T-helper 1 cell treated with Interleukin-12 subunit alpha and Interleukin-12 subunit beta and Interleukin-4 antibody, amounts not matched to agents 30 μg/mL and 1 μg/mL, for 36 hours (primary cell): ENCODE results near the gene LDLRAD4.
A peak's percentile ranks its signal among the peaks of the same experiment; 100 is the strongest.
"Not testable (repeated sequence)": the region's sequence is repeated elsewhere in the genome, so short reads cannot be mapped to it uniquely, and the experiment has no call there.

Source experiments
- H3K27ac Mint-ChIP-seq: one replicate; pipeline ENCODE4 v1.8.0; 2021; ENCODE audit warnings: mild to moderate bottlenecking, mixed read lengths
- H3K27me3 Mint-ChIP-seq: one replicate; pipeline ENCODE4 v1.8.0; 2021; ENCODE audit warnings: low read depth, mixed read lengths
- H3K36me3 Mint-ChIP-seq: one replicate; pipeline ENCODE4 v1.8.0; 2021; ENCODE audit warnings: low read depth, mixed read lengths
- H3K4me1 Mint-ChIP-seq: one replicate; pipeline ENCODE4 v1.8.0; 2021; ENCODE audit warnings: low read depth, mixed read lengths
- H3K4me3 Mint-ChIP-seq: one replicate; pipeline ENCODE4 v1.8.0; 2021; ENCODE audit warnings: mild to moderate bottlenecking, moderate library complexity, mixed read lengths
- H3K9me3 Mint-ChIP-seq: one replicate; pipeline ENCODE4 v1.8.0; 2021; ENCODE audit warnings: mixed read lengths

Gene LDLRAD4

GRCh38 chr18:13332874-13333273 lies 114.3 kb downstream of the LDLRAD4 start:
- H3K9me3 Mint-ChIP-seq = peaks cover 5% of the 10 kb centered on the region
- no peak overlapping the region for H3K27ac Mint-ChIP-seq
- H3K36me3 Mint-ChIP-seq = peaks cover 12% of the 10 kb centered on the region
- no peaks in the 10 kb centered on the region for H3K4me1 Mint-ChIP-seq
- peaks cover 9% of the 10 kb centered on the region for H3K27me3 Mint-ChIP-seq
- no peak overlapping the region for H3K4me3 Mint-ChIP-seq

GRCh38 chr18:13335903-13336302 lies 117.3 kb downstream of the LDLRAD4 start:
- Mint-ChIP-seq H3K9me3 (peaks cover 5% of the 10 kb centered on the region), H3K27ac (no peak overlapping the region)

DNA sequence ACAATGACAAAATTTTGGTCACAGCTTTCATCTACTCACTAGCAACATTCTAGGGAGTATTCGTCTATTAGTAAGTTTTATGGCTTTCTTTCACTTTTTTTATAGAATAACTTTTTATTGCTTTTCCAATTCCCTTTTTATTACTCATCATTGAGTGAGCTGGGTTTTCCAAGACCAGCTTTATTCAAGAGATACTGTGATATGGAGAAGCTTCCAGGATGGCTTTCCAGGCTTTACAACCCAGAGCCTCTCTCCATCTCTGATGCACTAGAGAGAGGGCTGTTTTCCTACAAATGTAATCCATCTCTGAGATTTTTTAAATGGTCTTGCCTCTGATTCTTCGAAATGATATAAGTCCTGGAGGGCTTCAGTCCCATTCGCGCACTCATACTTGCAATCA lies 118.3 kb downstream of the LDLRAD4 start:
- Mint-ChIP-seq H3K9me3 (peaks cover 9% of the 10 kb centered on the region), H3K36me3 (peaks cover 13% of the 10 kb centered on the region), H3K27me3 (peaks cover 17% of the 10 kb centered on the region), H3K4me3 (no peak overlapping the region), H3K27ac (no peak overlapping the region), H3K4me1 (no peaks in the 10 kb centered on the region)

More at GRCh38 chr18:13335903-13336302, 117.3 kb downstream of the LDLRAD4 start:
- no peaks in the 10 kb centered on the region for H3K4me1 Mint-ChIP-seq
- peaks cover 17% of the 10 kb centered on the region for H3K27me3 Mint-ChIP-seq
- H3K36me3 Mint-ChIP-seq = peaks cover 11% of the 10 kb centered on the region
- no peak overlapping the region for H3K4me3 Mint-ChIP-seq

DNA sequence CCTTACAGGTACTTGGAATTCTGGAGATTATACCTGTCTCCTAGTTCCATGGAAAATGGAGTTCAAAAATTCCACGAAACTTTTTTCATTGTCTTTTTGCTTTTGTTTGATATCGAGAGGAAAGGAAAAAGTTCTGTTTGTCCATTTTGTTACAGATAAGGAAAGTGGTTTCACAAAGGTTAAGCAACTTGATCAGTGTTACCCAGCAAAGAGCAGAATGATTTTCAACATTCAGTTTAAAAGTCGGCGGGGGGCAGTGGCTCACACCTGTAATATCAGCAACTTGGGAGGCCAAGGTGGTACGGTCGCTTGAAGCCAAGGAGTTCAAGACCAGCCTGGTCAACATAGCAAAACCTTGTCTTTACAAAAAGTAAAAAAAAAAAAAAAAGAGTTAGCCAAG lies 118.8 kb downstream of the LDLRAD4 start:
- Mint-ChIP-seq H3K36me3 (peaks cover 13% of the 10 kb centered on the region), H3K9me3 (peaks cover 9% of the 10 kb centered on the region), H3K27me3 (peaks cover 15% of the 10 kb centered on the region), H3K4me1 (no peaks in the 10 kb centered on the region), H3K27ac (no peak overlapping the region), H3K4me3 (no peak overlapping the region)

DNA sequence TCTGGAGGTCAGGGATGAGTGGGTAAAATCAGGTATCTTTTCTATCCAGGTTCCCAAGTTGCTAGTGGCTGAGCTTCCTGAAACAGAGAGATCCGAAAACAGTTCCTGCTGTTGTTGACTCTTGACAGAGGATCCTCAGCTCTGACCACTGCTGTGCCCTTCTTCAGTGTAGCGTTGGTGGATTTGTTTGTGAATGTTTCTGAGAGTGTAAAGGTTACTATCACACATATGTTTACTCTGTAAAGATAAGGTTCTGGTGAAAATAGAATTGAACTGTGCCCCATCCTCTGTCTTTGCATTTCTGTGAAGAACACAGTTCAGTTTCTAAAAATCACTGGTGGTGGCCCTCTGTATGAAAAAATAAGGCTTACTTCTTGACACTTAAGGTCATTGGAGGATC lies 119.8 kb downstream of the LDLRAD4 start:
- H3K9me3 Mint-ChIP-seq = peaks cover 14% of the 10 kb centered on the region
- H3K27me3 Mint-ChIP-seq = peaks cover 12% of the 10 kb centered on the region
- H3K27ac Mint-ChIP-seq = no peak overlapping the region
- no peak overlapping the region for H3K4me3 Mint-ChIP-seq
- H3K36me3 Mint-ChIP-seq = peaks cover 13% of the 10 kb centered on the region
- no peaks in the 10 kb centered on the region for H3K4me1 Mint-ChIP-seq

- peaks cover 13% of the 10 kb centered on the region for H3K36me3 Mint-ChIP-seq
- H3K9me3 Mint-ChIP-seq = peaks cover 14% of the 10 kb centered on the region
- H3K27me3 Mint-ChIP-seq = peaks cover 12% of the 10 kb centered on the region
- H3K4me1 Mint-ChIP-seq = no peaks in the 10 kb centered on the region
- H3K27ac Mint-ChIP-seq = no peak overlapping the region
- no peak overlapping the region for H3K4me3 Mint-ChIP-seq
Observed at GRCh38 chr18:13339653-13340052, 121.1 kb downstream of the LDLRAD4 start.

- H3K4me1 Mint-ChIP-seq, H3K27ac Mint-ChIP-seq, H3K27me3 Mint-ChIP-seq, H3K4me3 Mint-ChIP-seq: not testable (repeated sequence)
- peaks cover 24% of the 10 kb centered on the region for H3K9me3 Mint-ChIP-seq
- peaks cover 11% of the 10 kb centered on the region for H3K36me3 Mint-ChIP-seq
Observed at GRCh38 chr18:13346449-13346848, 127.9 kb downstream of the LDLRAD4 start.

GRCh38 chr18:13353084-13353823 lies 134.7 kb downstream of the LDLRAD4 start:
- peaks cover 14% of the 10 kb centered on the region for H3K4me1 Mint-ChIP-seq
- no peak overlapping the region for H3K4me3 Mint-ChIP-seq
- H3K9me3 Mint-ChIP-seq = peaks cover 11% of the 10 kb centered on the region
- no peaks in the 10 kb centered on the region for H3K27me3 Mint-ChIP-seq
- peaks cover 14% of the 10 kb centered on the region for H3K36me3 Mint-ChIP-seq
- H3K27ac Mint-ChIP-seq = peak overlapping the region; percentile 47

- Mint-ChIP-seq H3K27me3 (no peaks in the 10 kb centered on the region), H3K9me3 (peaks cover 6% of the 10 kb centered on the region), H3K4me1 (peaks cover 14% of the 10 kb centered on the region), H3K36me3 (peaks cover 13% of the 10 kb centered on the region), H3K27ac (no peak overlapping the region), H3K4me3 (no peak overlapping the region)
Observed at GRCh38 chr18:13354402-13354801, 135.8 kb downstream of the LDLRAD4 start.

GRCh38 chr18:13356032-13356431 lies 137.5 kb downstream of the LDLRAD4 start:
- Mint-ChIP-seq H3K27ac (no peak overlapping the region), H3K9me3 (no peaks in the 10 kb centered on the region), H3K4me3 (no peak overlapping the region), H3K4me1 (peaks cover 14% of the 10 kb centered on the region), H3K27me3 (no peaks in the 10 kb centered on the region), H3K36me3 (peaks cover 10% of the 10 kb centered on the region)

DNA sequence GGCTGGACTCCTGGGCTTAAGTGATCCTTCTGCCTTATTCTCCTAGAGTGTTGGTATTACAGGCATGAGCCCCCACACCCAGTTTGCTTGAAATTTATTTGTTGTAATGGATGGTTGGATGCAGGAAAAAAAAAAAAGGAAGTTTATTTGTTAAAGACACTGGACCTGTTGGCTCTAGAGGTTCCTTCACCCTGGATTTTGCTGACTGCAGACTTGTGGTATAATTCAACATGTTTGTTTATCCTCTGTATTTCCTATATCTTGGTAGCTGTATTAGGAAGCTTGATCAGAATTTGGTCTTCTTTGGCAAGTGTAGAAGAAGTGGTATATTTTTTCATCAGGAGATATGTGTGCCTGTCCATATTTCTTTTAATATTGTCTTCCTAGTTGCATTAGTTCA lies 138.7 kb downstream of the LDLRAD4 start:
- no peaks in the 10 kb centered on the region for H3K9me3 Mint-ChIP-seq
- peaks cover 8% of the 10 kb centered on the region for H3K36me3 Mint-ChIP-seq
- no peaks in the 10 kb centered on the region for H3K27me3 Mint-ChIP-seq
- H3K27ac Mint-ChIP-seq = no peak overlapping the region
- peaks cover 16% of the 10 kb centered on the region for H3K4me1 Mint-ChIP-seq
- no peak overlapping the region for H3K4me3 Mint-ChIP-seq

- Mint-ChIP-seq H3K9me3 (no peaks in the 10 kb centered on the region), H3K4me3 (no peak overlapping the region), H3K36me3 (peaks cover 3% of the 10 kb centered on the region), H3K27me3 (no peaks in the 10 kb centered on the region), H3K4me1 (peaks cover 3% of the 10 kb centered on the region), H3K27ac (no peak overlapping the region)
Observed at GRCh38 chr18:13359210-13359609, 140.7 kb downstream of the LDLRAD4 start.

- peaks cover 3% of the 10 kb centered on the region for H3K36me3 Mint-ChIP-seq
- no peak overlapping the region for H3K27ac Mint-ChIP-seq
- H3K9me3 Mint-ChIP-seq = no peaks in the 10 kb centered on the region
- no peak overlapping the region for H3K4me3 Mint-ChIP-seq
- H3K4me1 Mint-ChIP-seq = peaks cover 5% of the 10 kb centered on the region
- no peaks in the 10 kb centered on the region for H3K27me3 Mint-ChIP-seq
Observed at GRCh38 chr18:13361431-13361830, 142.9 kb downstream of the LDLRAD4 start.

- Mint-ChIP-seq H3K27ac (no peak overlapping the region), H3K4me1 (peaks cover 9% of the 10 kb centered on the region), H3K9me3 (no peaks in the 10 kb centered on the region), H3K36me3 (peaks cover 3% of the 10 kb centered on the region), H3K4me3 (no peak overlapping the region), H3K27me3 (no peaks in the 10 kb centered on the region)
Observed at GRCh38 chr18:13362051-13362450, 143.5 kb downstream of the LDLRAD4 start.

DNA sequence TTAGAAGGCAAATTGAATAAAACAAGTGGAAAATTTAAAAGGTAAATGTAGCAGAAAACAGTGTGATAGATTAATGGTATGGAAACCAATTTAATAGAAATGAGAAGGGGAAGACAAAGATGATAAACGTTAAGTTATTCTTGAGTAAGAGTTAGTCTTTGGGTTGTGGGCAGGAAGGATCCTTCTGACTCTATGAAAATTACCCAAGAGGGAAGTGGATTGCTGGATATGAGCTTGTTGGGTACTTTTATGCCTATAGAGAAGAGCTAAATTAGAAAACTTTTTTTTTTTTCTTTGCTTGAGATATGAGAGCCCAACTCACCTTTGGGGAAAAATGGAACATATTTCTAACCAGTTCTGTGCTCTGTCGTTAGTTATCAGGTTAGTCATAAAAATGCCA lies 144.0 kb downstream of the LDLRAD4 start:
- Mint-ChIP-seq H3K4me1 (peaks cover 9% of the 10 kb centered on the region), H3K9me3 (no peaks in the 10 kb centered on the region), H3K4me3 (no peak overlapping the region), H3K27ac (no peak overlapping the region), H3K27me3 (no peaks in the 10 kb centered on the region), H3K36me3 (no peaks in the 10 kb centered on the region)
